Measurements from ENCODE around the gene SETD4. TPM values are rescaled to one million over a fixed set of nuclear protein-coding genes. Genes with fewer than 3 reads are reported as not detected.
A peak's percentile ranks its signal among the peaks of the same experiment; 100 is the strongest.

Gene SETD4
- total and polyA plus RNA-seq, 2 donors (not counting 1 experiment from before 2014, with no cell fraction given) = 15.1 to 48.5 TPM

DNA sequence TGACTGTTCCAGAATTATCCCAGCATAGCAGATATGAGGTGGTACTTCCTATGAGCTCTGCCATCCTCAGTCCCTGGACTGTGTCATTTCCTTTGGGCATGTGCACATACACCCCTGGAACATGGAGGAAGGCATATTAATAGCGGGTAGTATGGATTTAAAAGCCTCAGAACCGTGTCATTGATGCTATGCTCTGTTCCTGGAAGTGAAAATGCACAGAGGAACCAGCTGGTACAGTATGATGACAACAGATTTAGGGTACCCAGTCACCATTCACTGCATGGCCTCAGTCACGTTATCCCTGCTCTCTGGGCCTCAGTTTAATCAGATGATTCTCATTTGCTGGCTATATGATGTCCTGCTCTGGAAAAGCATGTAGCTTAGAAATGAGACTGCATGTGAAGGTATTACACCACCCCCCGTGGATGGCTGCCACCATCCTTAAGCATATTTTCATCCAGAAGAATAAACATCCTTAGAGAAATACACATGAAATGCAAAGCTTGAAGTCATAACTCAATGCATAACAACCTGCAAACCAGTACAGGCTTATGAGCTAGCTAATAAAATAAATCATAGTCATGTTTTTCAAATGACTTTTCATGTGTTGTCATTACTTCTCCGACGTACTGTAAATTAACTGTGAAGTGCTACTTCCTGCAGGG, 37.8 kb downstream of the SETD4 start:
- Histone ChIP-seq H3K27me3 (replicated peaks in 1 of 4; ENCODE audit: control extremely low read depth in 1 of 4, control insufficient read depth in 3 of 4, insufficient read depth in 4 of 4, low read length in 3 of 4) (no peaks in the 10 kb centered on the region), H3K4me2 (replicated peaks; ENCODE audit: low read depth, low read length, poor library complexity, severe bottlenecking) (no peak overlapping the region), H2AFZ (ENCODE audit: insufficient read depth, low read depth, low read length, poor library complexity, severe bottlenecking) (no peak overlapping the region), H3K9me3 (ENCODE audit: control extremely low read depth in 1 of 3, control insufficient read depth in 2 of 3, insufficient read depth in 1 of 3, low read length in 2 of 3) (peaks cover 0 to 7% (median 0%) of the 10 kb centered on the region in 3 donors), H3K27ac (ENCODE audit: low read length in 2 of 2) (no peak overlapping the region), H3K4me1 (ENCODE audit: control insufficient read depth in 2 of 2, insufficient read depth in 2 of 2, low read length in 2 of 2) (peaks cover 6 to 12% of the 10 kb centered on the region in 2 donors), H3K36me3 (replicated peaks in 1 of 2; ENCODE audit: control extremely low read depth in 1 of 2, control insufficient read depth in 1 of 2, extremely low read depth in 1 of 2, insufficient read depth in 2 of 2, low read length in 1 of 2) (no peaks in the 10 kb centered on the region), H3K9ac (ENCODE audit: low read length) (no peak overlapping the region), H3K79me2 (ENCODE audit: control insufficient read depth, insufficient read depth, low read length) (no peaks in the 10 kb centered on the region), H4K20me1 (ENCODE audit: control insufficient read depth, insufficient read depth, low read length, poor library complexity, severe bottlenecking) (no peaks in the 10 kb centered on the region), H3K4me3 (ENCODE audit: control extremely low read depth in 1 of 5, extremely low read depth in 1 of 5, insufficient read depth in 1 of 5, low read depth in 2 of 5, low read length in 4 of 5) (no peak overlapping the region)
- ChIA-PET CTCF (interaction anchor here (1.2 to 1.7 kb wide), 2 partner anchors 1277 to 1674 kb away, joined by 4 to 6 read pairs; no protein-coding TSS in a partner anchor), POLR2A (no interaction called here)
- Mint-ChIP-seq H3K27me3 (no peaks in the 10 kb centered on the region), H3K4me1 (peaks cover 19% of the 10 kb centered on the region), H3K27ac (no peak overlapping the region), H3K9me3 (ENCODE audit: insufficient read depth) (no peaks in the 10 kb centered on the region), H3K4me3 (no peak overlapping the region)
- DNase-seq (no peak), ATAC-seq (ENCODE audit: low read depth) (no peak)
- 60% methylated on average over 2 of the region's 6 CpGs for WGBS (ENCODE audit: insufficient coverage)
- TF ChIP-seq, protein P1, sequence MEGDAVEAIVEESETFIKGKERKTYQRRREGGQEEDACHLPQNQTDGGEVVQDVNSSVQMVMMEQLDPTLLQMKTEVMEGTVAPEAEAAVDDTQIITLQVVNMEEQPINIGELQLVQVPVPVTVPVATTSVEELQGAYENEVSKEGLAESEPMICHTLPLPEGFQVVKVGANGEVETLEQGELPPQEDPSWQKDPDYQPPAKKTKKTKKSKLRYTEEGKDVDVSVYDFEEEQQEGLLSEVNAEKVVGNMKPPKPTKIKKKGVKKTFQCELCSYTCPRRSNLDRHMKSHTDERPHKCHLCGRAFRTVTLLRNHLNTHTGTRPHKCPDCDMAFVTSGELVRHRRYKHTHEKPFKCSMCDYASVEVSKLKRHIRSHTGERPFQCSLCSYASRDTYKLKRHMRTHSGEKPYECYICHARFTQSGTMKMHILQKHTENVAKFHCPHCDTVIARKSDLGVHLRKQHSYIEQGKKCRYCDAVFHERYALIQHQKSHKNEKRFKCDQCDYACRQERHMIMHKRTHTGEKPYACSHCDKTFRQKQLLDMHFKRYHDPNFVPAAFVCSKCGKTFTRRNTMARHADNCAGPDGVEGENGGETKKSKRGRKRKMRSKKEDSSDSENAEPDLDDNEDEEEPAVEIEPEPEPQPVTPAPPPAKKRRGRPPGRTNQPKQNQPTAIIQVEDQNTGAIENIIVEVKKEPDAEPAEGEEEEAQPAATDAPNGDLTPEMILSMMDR (IDR thresholded peaks at IDR 0.05) = no peak
- no peak for TF ChIP-seq EZH2 (IDR thresholded peaks at IDR 0.05; ENCODE audit: borderline replicate concordance, insufficient read depth, low read depth, low read length, poor library complexity, severe bottlenecking)
- intact Hi-C loops (cut with micrococcal nuclease) = loop anchor here (10.0 kb wide), 2 partner anchors 88 to 618 kb away; no protein-coding TSS in a partner anchor

DNA sequence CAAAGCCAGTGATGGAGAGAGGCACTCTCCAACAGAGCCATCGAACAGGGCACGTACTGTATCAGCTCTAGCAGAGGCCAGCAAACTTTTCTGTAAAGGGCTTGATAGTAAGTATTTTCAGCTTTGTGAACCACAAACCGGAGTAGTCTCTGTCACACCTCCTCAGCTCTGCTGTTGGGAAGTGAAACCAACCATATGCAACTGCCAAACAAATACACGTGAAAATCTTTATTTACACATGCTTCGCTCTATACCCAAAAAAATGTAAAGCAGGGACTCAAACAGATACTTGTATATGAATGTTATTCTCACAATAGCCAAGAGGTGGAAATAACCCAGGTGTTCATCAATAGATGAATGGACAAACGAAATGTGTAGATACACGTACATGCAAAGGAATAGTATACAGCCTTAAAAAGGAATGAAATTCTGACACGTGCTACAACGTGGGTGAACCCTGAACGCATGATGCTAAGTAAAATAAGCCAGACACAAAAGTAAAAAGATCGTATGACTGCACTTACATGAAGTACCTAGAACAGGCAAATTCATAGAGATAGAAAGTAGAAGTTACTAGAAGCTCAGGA, 39.0 kb downstream of the SETD4 start:
- DNase-seq (peak; percentile 23), ATAC-seq (ENCODE audit: low read depth) (no peak)
- Mint-ChIP-seq H3K9me3 (ENCODE audit: insufficient read depth) (no peaks in the 10 kb centered on the region), H3K4me1 (peaks cover 19% of the 10 kb centered on the region), H3K27ac (no peak overlapping the region), H3K4me3 (no peak overlapping the region), H3K27me3 (no peaks in the 10 kb centered on the region)
- 68% methylated on average over 3 of the region's 11 CpGs for WGBS (ENCODE audit: insufficient coverage)
- intact Hi-C loops (cut with micrococcal nuclease) = loop anchor here (10.0 kb wide), 2 partner anchors 87 to 617 kb away; no protein-coding TSS in a partner anchor
- Histone ChIP-seq H4K20me1 (ENCODE audit: control insufficient read depth, insufficient read depth, low read length, poor library complexity, severe bottlenecking) (no peaks in the 10 kb centered on the region), H3K4me3 (ENCODE audit: control extremely low read depth in 1 of 5, extremely low read depth in 1 of 5, insufficient read depth in 1 of 5, low read depth in 2 of 5, low read length in 4 of 5) (no peak overlapping the region), H2AFZ (ENCODE audit: insufficient read depth, low read depth, low read length, poor library complexity, severe bottlenecking) (no peak overlapping the region), H3K9me3 (ENCODE audit: control extremely low read depth in 1 of 3, control insufficient read depth in 2 of 3, insufficient read depth in 1 of 3, low read length in 2 of 3) (peaks cover 0 to 7% (median 0%) of the 10 kb centered on the region in 3 donors), H3K27ac (ENCODE audit: low read length in 2 of 2) (no peak overlapping the region), H3K36me3 (replicated peaks in 1 of 2; ENCODE audit: control extremely low read depth in 1 of 2, control insufficient read depth in 1 of 2, extremely low read depth in 1 of 2, insufficient read depth in 2 of 2, low read length in 1 of 2) (no peaks in the 10 kb centered on the region), H3K9ac (ENCODE audit: low read length) (no peak overlapping the region), H3K79me2 (ENCODE audit: control insufficient read depth, insufficient read depth, low read length) (no peaks in the 10 kb centered on the region), H3K4me2 (replicated peaks; ENCODE audit: low read depth, low read length, poor library complexity, severe bottlenecking) (no peak overlapping the region), H3K4me1 (ENCODE audit: control insufficient read depth in 2 of 2, insufficient read depth in 2 of 2, low read length in 2 of 2) (peaks cover 6 to 12% of the 10 kb centered on the region in 2 donors), H3K27me3 (replicated peaks in 1 of 4; ENCODE audit: control extremely low read depth in 1 of 4, control insufficient read depth in 3 of 4, insufficient read depth in 4 of 4, low read length in 3 of 4) (no peaks in the 10 kb centered on the region)
- POLR2A ChIA-PET = no interaction called here
- CTCF ChIA-PET = interaction anchor here (1.2 to 1.7 kb wide), 3 partner anchors 7 to 1673 kb away, joined by 4 to 6 read pairs (median 6); no protein-coding TSS in a partner anchor
- TF ChIP-seq, protein P1 (IDR thresholded peaks at IDR 0.05) = no peak
- no peak for TF ChIP-seq EZH2 (IDR thresholded peaks at IDR 0.05; ENCODE audit: borderline replicate concordance, insufficient read depth, low read depth, low read length, poor library complexity, severe bottlenecking)
